ENCODE measurements around the gene MYOT. TPM values are rescaled to one million over a fixed set of nuclear protein-coding genes. Genes with fewer than 3 reads are reported as not detected.

Gene MYOT
- total and polyA plus RNA-seq, 2 of the 4 experiments (the other 2 are of a cell fraction): not detected

DNA sequence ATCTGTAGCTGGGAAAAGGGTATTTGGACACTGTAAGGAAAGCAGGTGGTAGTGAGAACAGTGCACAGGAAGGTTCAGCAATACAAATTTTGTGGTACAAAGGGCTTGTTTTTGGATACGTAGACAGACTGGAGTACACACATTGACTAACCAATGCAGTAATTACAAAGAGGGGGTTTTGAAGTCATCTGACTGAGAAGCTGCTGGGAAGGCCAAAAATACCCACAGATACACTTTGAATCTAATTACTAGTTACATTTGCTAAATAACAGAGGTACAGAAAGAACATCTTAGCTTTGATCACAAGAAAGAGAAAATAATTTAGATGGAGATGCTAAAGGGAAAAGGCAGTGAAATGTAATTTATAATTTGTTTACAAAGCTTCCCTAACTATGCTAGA, 67.5 kb downstream of the MYOT start:
- no peak overlapping the region for H2BK20ac ChIP-seq (ENCODE audit: low read depth, low read length)
- CTCF ChIA-PET: interaction anchor here (1.1 to 1.2 kb wide), 2 partner anchors 10 to 157 kb away, joined by 3 to 4 read pairs; no protein-coding TSS in a partner anchor
- no CpG with 5 or more reads among the region's 1 CpG for WGBS, 2 experiments (ENCODE audit: extremely low coverage in 2 of 2, insufficient read length in 1 of 2)

More for the DNA sequence above, 67.5 kb downstream of the MYOT start:
- dilution Hi-C loops (cut with HindIII; ENCODE audit: low sequenced_read_pairs, unreplicated experiment): no loop called here
- no peak overlapping the region for H3K4me3 ChIP-seq (ENCODE audit: insufficient read depth, low read depth, low read length)
- no peaks in the 10 kb centered on the region; a peak in 1 of 4 replicates for H3K79me1 ChIP-seq (ENCODE audit: low read depth in 1 of 2, low read length in 2 of 2)
- H2BK5ac ChIP-seq (ENCODE audit: low read depth, low read length, poor library complexity, severe bottlenecking): no peak overlapping the region
- H3K23ac ChIP-seq (ENCODE audit: low read depth, low read length): no peak overlapping the region
- H2BK15ac ChIP-seq (ENCODE audit: low read depth, low read length): no peak overlapping the region
- no TSS peak for BruUV-seq (replicated peaks)
- TF ChIP-seq MXI1 (IDR thresholded peaks at IDR 0.05; ENCODE audit: borderline replicate concordance, low read depth, low read length): no peak
- no peak for TF ChIP-seq MAZ (IDR thresholded peaks at IDR 0.05; ENCODE audit: borderline replicate concordance, low read depth, low read length)
- no peak for TF ChIP-seq POLR2A (IDR thresholded peaks at IDR 0.05; ENCODE audit: low read depth, low read length)
- TF ChIP-seq MAFK (IDR thresholded peaks at IDR 0.05; ENCODE audit: low read depth, low read length): no peak
- TF ChIP-seq CHD1 (IDR thresholded peaks at IDR 0.05; ENCODE audit: low read depth, low read length): no peak
- TF ChIP-seq SMC3 (IDR thresholded peaks at IDR 0.05; ENCODE audit: low read depth, low read length): no peak
- TF ChIP-seq RAD21 (IDR thresholded peaks at IDR 0.05; ENCODE audit: low read length): no peak
- no peaks in the 10 kb centered on the region for H3K9me3 ChIP-seq (ENCODE audit: control insufficient read depth, insufficient read depth, low read length)
- in situ Hi-C loops (cut with MboI; ENCODE audit: low sequenced_read_pairs): no loop called here
- H3K14ac ChIP-seq (replicated peaks; ENCODE audit: low read depth, low read length): no peak overlapping the region
- no peak overlapping the region for H3K18ac ChIP-seq (ENCODE audit: low read depth, low read length)
- 0 out of 2 replicates have a peak, but pooled peaks cover 3% of the 10 kb centered on the region for H3K9me1 ChIP-seq (ENCODE audit: insufficient read depth, low read length)
- H4K91ac ChIP-seq (ENCODE audit: insufficient read depth, low read depth, low read length): no peak overlapping the region
- no peak overlapping the region for H3K56ac ChIP-seq (ENCODE audit: extremely low read depth, insufficient read depth, low read length)
- H4K20me1 ChIP-seq (ENCODE audit: insufficient read depth, low read length): 0 out of 2 replicates have a peak, but pooled peaks cover 5% of the 10 kb centered on the region
- no peak overlapping the region for H4K5ac ChIP-seq (ENCODE audit: low read depth, low read length)
- DNase-seq: no peak
- no peak overlapping the region for H3K9ac ChIP-seq (ENCODE audit: low read depth, low read length)
- no peak overlapping the region for H2AK5ac ChIP-seq (ENCODE audit: low read depth, low read length)
- no peak overlapping the region for H3K4ac ChIP-seq (ENCODE audit: low read depth, low read length)
- H2AFZ ChIP-seq (replicated peaks; ENCODE audit: low read length, poor library complexity): no peak overlapping the region
- H3K27ac ChIP-seq (ENCODE audit: insufficient read depth, low read length): no peak overlapping the region
- H3K4me1 ChIP-seq (ENCODE audit: control insufficient read depth, insufficient read depth, low read length): peaks cover 1% of the 10 kb centered on the region
- POLR2A ChIA-PET (ENCODE audit: unreplicated experiment): no interaction called here
- no peak overlapping the region for H3K4me2 ChIP-seq (ENCODE audit: low read depth, low read length)
- H2BK120ac ChIP-seq (ENCODE audit: low read depth, low read length): no peak overlapping the region
- H2AK9ac ChIP-seq (replicated peaks; ENCODE audit: low read depth, low read length, poor library complexity): no peak overlapping the region
- H4K8ac ChIP-seq (ENCODE audit: low read depth in 2 of 2, low read length in 2 of 2): no peak overlapping the region
- no peak for ATAC-seq (ENCODE audit: low read depth)
- H3K36me3 ChIP-seq (ENCODE audit: control insufficient read depth, insufficient read depth, low read length): peaks cover 16% of the 10 kb centered on the region
- no peaks in the 10 kb centered on the region for H3K27me3 ChIP-seq (ENCODE audit: control insufficient read depth, insufficient read depth, low read length)
- intact Hi-C loops (cut with micrococcal nuclease): no loop called here
